HepG2 (cell line): ENCODE data around the gene SSNA1. TPM values are rescaled to one million over a fixed set of nuclear protein-coding genes. Genes with fewer than 3 reads are reported as not detected.

Source experiments
- ATAC-seq: fragments of 200-7000 bp; cut with Tn5 transposase; 3 replicates; pipeline ENCODE4 v1.9.1; 2020; ENCODE audit warnings: mild to moderate bottlenecking, moderate library complexity
- BruUV-seq: library from RNA; stranded (reverse); fragments of 400-500 nt; replicated peaks from 2 replicates; lab custom pipeline; 2021; lab: Mats Ljungman, UMichigan
- CTCF ChIA-PET: fragments of 300-600 bp; formaldehyde crosslinking; extraction: SDS; loops from one replicate; lab custom pipeline; 2021; ENCODE audit warnings: low total read pairs, inconsistent platforms, low intra/inter-chr PET ratio; lab: Yijun Ruan, JAX
- POLR2A ChIA-PET: fragments of 350-600 bp; sonication (Branson Sonifier 250); formaldehyde crosslinking; loops from one replicate; lab custom pipeline; 2020; ENCODE audit warnings: antibody characterized with exemption, inconsistent platforms; lab: Yijun Ruan, JAX
- DNase-seq: peaks from one replicate; pipeline ENCODE4 v3.0.0-alpha.2; 2015; ENCODE audit warnings: low spot score
- FAIRE-seq: peaks from 3 replicates; lab custom pipeline; 2011; peaks lifted over from hg19 to GRCh38; lab: Jason Lieb, UNC
- H2AFZ ChIP-seq: one replicate; pipeline ENCODE4 v1.6.1; 2011; ENCODE audit warnings: low read length, inconsistent platforms
- H3K27ac ChIP-seq: fragments of 300-600 bp; 3 replicates; pipeline ENCODE4 v1.8.0; 2011; ENCODE audit warnings: mixed run types, mild to moderate bottlenecking, mixed read lengths, low read length, inconsistent platforms; ENCODE audit not compliant: insufficient read depth; ENCODE audit errors: extremely low read length
- H3K27me3 ChIP-seq, 2 experiments: fragments of 200-600 bp in 1 of 2; 2 replicates in 1 of 2; 3 replicates in 1 of 2; pipeline versions ENCODE4 v1.6.0 to v1.8.0; 2011; ENCODE audit warnings: low read length in 2 of 2, mild to moderate bottlenecking in 2 of 2, moderate library complexity in 2 of 2, inconsistent platforms in 1 of 2; ENCODE audit not compliant: insufficient read depth in 2 of 2, control insufficient read depth in 1 of 2
- H3K36me3 ChIP-seq, 2 experiments: fragments of 200-600 bp in 1 of 2; replicated peaks in 1 of 2; 2 replicates in 1 of 2; 3 replicates in 1 of 2; pipeline versions ENCODE4 v1.5.1 to v1.8.0; 2011; ENCODE audit warnings: low read length in 2 of 2, inconsistent platforms in 1 of 2; ENCODE audit not compliant: insufficient read depth in 2 of 2, control insufficient read depth in 1 of 2
- H3K4me1 ChIP-seq: 2 replicates; pipeline ENCODE4 v1.5.1; 2012; ENCODE audit warnings: low read length, inconsistent platforms; ENCODE audit not compliant: insufficient read depth
- H3K4me2 ChIP-seq: 2 replicates; pipeline ENCODE4 v1.6.0; 2011; ENCODE audit warnings: low read depth, low read length, inconsistent platforms
- H3K4me3 ChIP-seq, 3 experiments: fragments of 200-600 bp in 1 of 3; sonication (generic), shearing (Covaris generic) in 1 of 3; replicated peaks in 1 of 3; 2 replicates each; pipeline ENCODE4 v1.5.1; 2011 to 2016; ENCODE audit warnings: low read length in 3 of 3, inconsistent platforms in 2 of 3, low read depth in 2 of 3, mild to moderate bottlenecking in 2 of 3, control low read depth in 1 of 3, mixed read lengths in 1 of 3; ENCODE audit not compliant: insufficient read depth in 1 of 3
- H3K79me2 ChIP-seq: one replicate; pipeline ENCODE4 v1.6.1; 2011; ENCODE audit warnings: low read length, inconsistent platforms; ENCODE audit not compliant: insufficient read depth
- H3K9ac ChIP-seq: 2 replicates; pipeline ENCODE4 v1.6.0; 2011; ENCODE audit warnings: mild to moderate bottlenecking, low read depth, low read length, inconsistent platforms; ENCODE audit not compliant: insufficient read depth
- H3K9me3 ChIP-seq: 2 replicates; pipeline ENCODE4 v1.5.1; 2012; ENCODE audit warnings: mild to moderate bottlenecking, low read length
- H4K20me1 ChIP-seq: 2 replicates; pipeline ENCODE4 v1.6.0; 2011; ENCODE audit warnings: inconsistent platforms, mild to moderate bottlenecking, low read length, moderate library complexity; ENCODE audit not compliant: insufficient read depth
- CREB1 ChIP-seq, 2 experiments: fragments of 450-650 bp in 1 of 2; IDR thresholded peaks; 2 replicates each; pipeline ENCODE4 v1.6.1; 2016 to 2017; ENCODE audit warnings: control low read depth in 1 of 2, mild to moderate bottlenecking in 1 of 2, missing compliant biosample characterization in 1 of 2, missing genetic modification characterization in 1 of 2
- ETV5 ChIP-seq: IDR thresholded peaks from 2 replicates; pipeline ENCODE4 v1.6.1; 2018; ENCODE audit warnings: missing biosample characterization, missing genetic modification reagents, inconsistent platforms, borderline replicate concordance
- HCFC1 ChIP-seq: fragments of 150-350 bp; IDR thresholded peaks from 2 replicates; pipeline ENCODE4 v1.6.1; 2014; ENCODE audit warnings: low read depth, low read length
- KDM2A ChIP-seq: sonication (generic); formaldehyde crosslinking; IDR thresholded peaks from 2 replicates; pipeline ENCODE4 v1.4.0; 2020; ENCODE audit warnings: low read depth, missing genetic modification reagents, borderline replicate concordance
- KMT2A ChIP-seq: sonication (generic); formaldehyde crosslinking; IDR thresholded peaks from 2 replicates; pipeline ENCODE4 v1.4.0; 2020; ENCODE audit warnings: missing genetic modification reagents
- NFIC ChIP-seq: IDR thresholded peaks from 2 replicates; pipeline ENCODE4 v1.6.1; 2012; ENCODE audit warnings: mild to moderate bottlenecking, low read length, inconsistent platforms
- POLR2G ChIP-seq: fragments of 200-400 bp; formaldehyde crosslinking; IDR thresholded peaks from 2 replicates; pipeline ENCODE4 v1.6.1; 2018; ENCODE audit warnings: mild to moderate bottlenecking, low read depth, low read length, moderate library complexity
- REL ChIP-seq: sonication (generic); formaldehyde crosslinking; conservative IDR thresholded peaks from 2 replicates; pipeline ENCODE4 v1.8.0; 2022; ENCODE audit warnings: mild to moderate bottlenecking, missing genetic modification reagents, moderate library complexity
- RXRA ChIP-seq: sonication (generic); formaldehyde crosslinking; IDR thresholded peaks from 2 replicates; pipeline ENCODE4 v1.5.1; 2020; ENCODE audit warnings: missing genetic modification reagents
- RXRB ChIP-seq: IDR thresholded peaks from 2 replicates; pipeline ENCODE4 v1.6.1; 2016; ENCODE audit warnings: borderline replicate concordance, missing genetic modification reagents, missing compliant biosample characterization
- SMC3 ChIP-seq: IDR thresholded peaks from 2 replicates; pipeline ENCODE4 v1.6.1; 2011; ENCODE audit warnings: low read length, improper control_type of control experiment
- ZNF124 ChIP-seq: sonication (generic); formaldehyde crosslinking; IDR thresholded peaks from 2 replicates; pipeline ENCODE4 v1.4.0; 2020; ENCODE audit warnings: missing genetic modification reagents
- ZNF441 ChIP-seq: sonication (generic); formaldehyde crosslinking; IDR thresholded peaks from 2 replicates; pipeline ENCODE4 v1.7.0; 2021; ENCODE audit warnings: missing genetic modification reagents, borderline replicate concordance
- WGBS: methylation state at CpG from one replicate; pipeline ENCODE4 v1.1.6; 2017; ENCODE audit warnings: low lambda C conversion rate; 5-methylcytosine and 5-hydroxymethylcytosine counted together
- in situ Hi-C: cut with HindIII; loops from 2 replicates; pipeline ENCODE4 v1.10.0; 2017; ENCODE audit warnings: low pct_unique_long_range_greater_than_20kb; ENCODE audit not compliant: extremely low pct_ligation_motif_present
- intact Hi-C: fragments of 100-400 bp; cut with micrococcal nuclease; formaldehyde crosslinking; loops from one replicate; pipeline ENCODE4 v1.10.0; 2022; ENCODE audit not compliant: unreplicated experiment
- polyA plus RNA-seq, 8 experiments: library from polyadenylated mRNA; depleted of rRNA in 3 of 8; stranded (reverse) in 7 of 8; unstranded in 1 of 8; fragments of >200 nt; fragmentation: Illumina TruSeq in 4 of 8; extraction: Trizol in 4 of 8; gene quantifications; 2 replicates each; pipeline versions ENCODE4 v1.2.1 to v1.2.3, GENCODE V29; 2011 to 2016; ENCODE audit warnings: low read depth in 4 of 8, missing spikeins in 1 of 8, mixed read lengths in 1 of 8; ENCODE audit not compliant: insufficient read depth in 1 of 8
- total RNA-seq, 5 experiments: library from RNA; depleted of rRNA; stranded (reverse); fragments of >200 nt; fragmentation: Illumina TruSeq; extraction: Trizol; gene quantifications; 2 replicates each; pipeline ENCODE4 v1.2.3, GENCODE V29; 2016; ENCODE audit warnings: low read depth in 1 of 5
- TF ChIP-seq, protein P1 (sequence below): sonication (generic); formaldehyde crosslinking; IDR thresholded peaks from 2 replicates; pipeline ENCODE4 v1.8.0; 2022; ENCODE audit warnings: mild to moderate bottlenecking, missing genetic modification reagents, moderate library complexity
- TF ChIP-seq, protein P2 (sequence below): sonication (generic); formaldehyde crosslinking; conservative IDR thresholded peaks from 2 replicates; pipeline ENCODE4 v1.4.0; 2020; ENCODE audit warnings: missing genetic modification reagents
- TF ChIP-seq, protein P3 (sequence below): sonication (generic); formaldehyde crosslinking; conservative IDR thresholded peaks from 2 replicates; pipeline ENCODE4 v1.8.0; 2022; ENCODE audit warnings: low read depth, missing genetic modification reagents

The SSNA1 gene
- total and polyA plus RNA-seq, 2 of the 13 experiments (the other 11 are each of a cell fraction or from before 2014, with no cell fraction given) = 35.9 to 49.4 TPM

- TF ChIP-seq NFIC (no peak), SMC3 (peak; percentile 14; the same call in 1 of the 2 replicates), RXRB (0 out of 2 replicates have a peak, but pooled peaks have one; percentile 20), KDM2A (CRISPR knock-in tag) (0 out of 2 replicates have a peak, but pooled peaks have one; percentile 25), HCFC1 (no peak)
Measured at GRCh38 chr9:137162505-137163364, 25.7 kb upstream of the SSNA1 start (continued).

DNA sequence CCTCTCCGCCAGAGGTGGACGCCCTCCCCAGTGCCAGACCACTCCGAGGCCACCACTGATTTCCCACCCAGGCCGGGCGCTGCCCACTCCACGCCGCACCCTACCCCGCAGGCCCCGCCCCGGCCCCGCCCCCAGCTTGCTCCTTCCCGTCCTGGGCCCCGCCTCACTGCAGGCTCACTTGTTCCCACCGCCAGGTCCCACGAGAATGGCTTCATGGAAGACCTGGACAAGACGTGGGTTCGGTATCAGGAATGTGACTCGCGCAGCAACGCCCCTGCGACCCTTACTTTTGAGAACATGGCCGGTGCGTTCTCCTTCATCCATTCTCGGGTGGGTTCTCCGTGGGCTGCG, 25.1 kb upstream of the SSNA1 start:
- Histone ChIP-seq H3K27me3 (peaks cover 23 to 89% of the 10 kb centered on the region in 2 experiments; a peak in 4 of 5 replicates), H3K4me3 (peak overlapping the region in 1 of 3 experiments; percentile 62; a peak in 1 of 6 replicates), H2AFZ (no peak overlapping the region), H4K20me1 (no peaks in the 10 kb centered on the region), H3K4me1 (no peaks in the 10 kb centered on the region), H3K27ac (no peak overlapping the region), H3K9ac (no peak overlapping the region), H3K36me3 (no peaks in the 10 kb centered on the region), H3K79me2 (no peaks in the 10 kb centered on the region), H3K4me2 (peak overlapping the region; percentile 63; the same call in 1 of the 2 replicates), H3K9me3 (no peaks in the 10 kb centered on the region)
- no peak for FAIRE-seq
- no peak for ATAC-seq
- 56% methylated on average over 23 of the region's 26 CpGs for WGBS
- no peak for DNase-seq
- no TSS peak for BruUV-seq
- in situ Hi-C loops (no loop called here), intact Hi-C loops (no loop called here)
- ChIA-PET POLR2A (interaction anchor here (0.7 to 1.3 kb wide), 5 partner anchors 12 to 73 kb away, joined by 3 to 9 read pairs (median 5); partner anchors contain the start of genes ANAPC2, SSNA1 and TPRN), CTCF (interaction anchor here (0.8 to 1.1 kb wide), 2 partner anchors 65 to 72 kb away, joined by 3 read pairs; no protein-coding TSS in a partner anchor)
- no peak for TF ChIP-seq REL (CRISPR knock-in tag)
- TF ChIP-seq, protein P1, sequence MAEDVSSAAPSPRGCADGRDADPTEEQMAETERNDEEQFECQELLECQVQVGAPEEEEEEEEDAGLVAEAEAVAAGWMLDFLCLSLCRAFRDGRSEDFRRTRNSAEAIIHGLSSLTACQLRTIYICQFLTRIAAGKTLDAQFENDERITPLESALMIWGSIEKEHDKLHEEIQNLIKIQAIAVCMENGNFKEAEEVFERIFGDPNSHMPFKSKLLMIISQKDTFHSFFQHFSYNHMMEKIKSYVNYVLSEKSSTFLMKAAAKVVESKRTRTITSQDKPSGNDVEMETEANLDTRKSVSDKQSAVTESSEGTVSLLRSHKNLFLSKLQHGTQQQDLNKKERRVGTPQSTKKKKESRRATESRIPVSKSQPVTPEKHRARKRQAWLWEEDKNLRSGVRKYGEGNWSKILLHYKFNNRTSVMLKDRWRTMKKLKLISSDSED (CRISPR knock-in tag) = no peak
- TF ChIP-seq ETV5 = no peak
- no peak for TF ChIP-seq ZNF441
- no peak for TF ChIP-seq POLR2G
- TF ChIP-seq RXRA (CRISPR knock-in tag) = no peak
- TF ChIP-seq CREB1 (IDR thresholded peaks at IDR 0.05) = no peak
- TF ChIP-seq CREB1 (CRISPR knock-in tag; IDR thresholded peaks at IDR 0.05) = no peak
- TF ChIP-seq KMT2A = no peak
- TF ChIP-seq ZNF124 (CRISPR knock-in tag) = no peak
- TF ChIP-seq, protein P2, sequence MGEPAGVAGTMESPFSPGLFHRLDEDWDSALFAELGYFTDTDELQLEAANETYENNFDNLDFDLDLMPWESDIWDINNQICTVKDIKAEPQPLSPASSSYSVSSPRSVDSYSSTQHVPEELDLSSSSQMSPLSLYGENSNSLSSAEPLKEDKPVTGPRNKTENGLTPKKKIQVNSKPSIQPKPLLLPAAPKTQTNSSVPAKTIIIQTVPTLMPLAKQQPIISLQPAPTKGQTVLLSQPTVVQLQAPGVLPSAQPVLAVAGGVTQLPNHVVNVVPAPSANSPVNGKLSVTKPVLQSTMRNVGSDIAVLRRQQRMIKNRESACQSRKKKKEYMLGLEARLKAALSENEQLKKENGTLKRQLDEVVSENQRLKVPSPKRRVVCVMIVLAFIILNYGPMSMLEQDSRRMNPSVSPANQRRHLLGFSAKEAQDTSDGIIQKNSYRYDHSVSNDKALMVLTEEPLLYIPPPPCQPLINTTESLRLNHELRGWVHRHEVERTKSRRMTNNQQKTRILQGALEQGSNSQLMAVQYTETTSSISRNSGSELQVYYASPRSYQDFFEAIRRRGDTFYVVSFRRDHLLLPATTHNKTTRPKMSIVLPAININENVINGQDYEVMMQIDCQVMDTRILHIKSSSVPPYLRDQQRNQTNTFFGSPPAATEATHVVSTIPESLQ = no peak
- TF ChIP-seq, protein P3, sequence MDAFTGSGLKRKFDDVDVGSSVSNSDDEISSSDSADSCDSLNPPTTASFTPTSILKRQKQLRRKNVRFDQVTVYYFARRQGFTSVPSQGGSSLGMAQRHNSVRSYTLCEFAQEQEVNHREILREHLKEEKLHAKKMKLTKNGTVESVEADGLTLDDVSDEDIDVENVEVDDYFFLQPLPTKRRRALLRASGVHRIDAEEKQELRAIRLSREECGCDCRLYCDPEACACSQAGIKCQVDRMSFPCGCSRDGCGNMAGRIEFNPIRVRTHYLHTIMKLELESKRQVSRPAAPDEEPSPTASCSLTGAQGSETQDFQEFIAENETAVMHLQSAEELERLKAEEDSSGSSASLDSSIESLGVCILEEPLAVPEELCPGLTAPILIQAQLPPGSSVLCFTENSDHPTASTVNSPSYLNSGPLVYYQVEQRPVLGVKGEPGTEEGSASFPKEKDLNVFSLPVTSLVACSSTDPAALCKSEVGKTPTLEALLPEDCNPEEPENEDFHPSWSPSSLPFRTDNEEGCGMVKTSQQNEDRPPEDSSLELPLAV (CRISPR knock-in tag) = no peak
